Naive thymus-derived CD4-positive, alpha-beta T cell (primary cell): ENCODE data around the gene STK24. TPM values are rescaled to one million over a fixed set of nuclear protein-coding genes. Genes with fewer than 3 reads are reported as not detected.

Source experiments
- ATAC-seq: fragments of 150-1000 bp; cut with Tn5 transposase; 2 replicates; pipeline ENCODE4 v1.10.0; 2021; ENCODE audit warnings: mild to moderate bottlenecking, moderate library complexity
- CTCF ChIA-PET: fragments of 350-600 bp; sonication (Branson Sonifier 250); formaldehyde crosslinking; loops from one replicate; lab custom pipeline; 2021; ENCODE audit warnings: antibody characterized with exemption; lab: Charles Lee
- POLR2A ChIA-PET: fragments of 350-600 bp; sonication (Branson Sonifier 250); formaldehyde crosslinking; loops from one replicate; lab custom pipeline; 2021; ENCODE audit warnings: antibody characterized with exemption, inconsistent platforms; lab: Charles Lee
- DNase-seq, 9 donors: peaks; one replicate each; pipeline versions ENCODE4 v3.0.0 to v3.0.0-alpha.2; 2020 to 2022; ENCODE audit warnings: mixed read lengths in 1 of 9
- H3K27ac ChIP-seq: one replicate; pipeline ENCODE4 v1.7.0; 2013; ENCODE audit warnings: mild to moderate bottlenecking, low read depth, low read length, moderate library complexity
- H3K27me3 ChIP-seq, 2 donors: one replicate each; pipeline ENCODE4 v1.7.0; 2013; ENCODE audit warnings: low read length in 2 of 2, mild to moderate bottlenecking in 2 of 2, moderate library complexity in 2 of 2; ENCODE audit not compliant: control insufficient read depth in 2 of 2, insufficient read depth in 2 of 2
- H3K36me3 ChIP-seq, 3 experiments: 1 replicate in 2 of 3; 2 replicates in 1 of 3; pipeline ENCODE4 v1.7.0; 2013; ENCODE audit warnings: low read length in 3 of 3, mild to moderate bottlenecking in 3 of 3, moderate library complexity in 1 of 3; ENCODE audit not compliant: insufficient read depth in 3 of 3, control insufficient read depth in 2 of 3
- H3K4me1 ChIP-seq, 2 donors: one replicate each; pipeline ENCODE4 v1.7.0; 2013; ENCODE audit warnings: low read length in 2 of 2, mild to moderate bottlenecking in 2 of 2, moderate library complexity in 1 of 2; ENCODE audit not compliant: control insufficient read depth in 2 of 2, insufficient read depth in 2 of 2
- H3K4me3 ChIP-seq: 2 replicates; pipeline ENCODE4 v1.7.0; 2013; ENCODE audit warnings: mild to moderate bottlenecking, low read length
- H3K9me3 ChIP-seq, 3 experiments: 1 replicate in 2 of 3; 2 replicates in 1 of 3; pipeline ENCODE4 v1.7.0; 2013; ENCODE audit warnings: low read length in 3 of 3; ENCODE audit not compliant: control insufficient read depth in 2 of 3
- H3K27ac Mint-ChIP-seq, 9 donors: one replicate each; pipeline ENCODE4 v1.8.0; 2020 to 2022; ENCODE audit warnings: mixed read lengths in 9 of 9, mild to moderate bottlenecking in 8 of 9, moderate library complexity in 5 of 9, inconsistent platforms in 2 of 9
- H3K27me3 Mint-ChIP-seq, 5 donors: one replicate each; pipeline ENCODE4 v1.8.0; 2021 to 2022; ENCODE audit warnings: mixed read lengths in 5 of 5, mild to moderate bottlenecking in 1 of 5
- H3K36me3 Mint-ChIP-seq, 5 donors: one replicate each; pipeline ENCODE4 v1.8.0; 2020 to 2022; ENCODE audit warnings: mixed read lengths in 5 of 5, mild to moderate bottlenecking in 3 of 5, inconsistent platforms in 1 of 5
- H3K4me1 Mint-ChIP-seq, 7 donors: one replicate each; pipeline ENCODE4 v1.8.0; 2020 to 2022; ENCODE audit warnings: mixed read lengths in 7 of 7, mild to moderate bottlenecking in 3 of 7, inconsistent platforms in 1 of 7
- H3K4me3 Mint-ChIP-seq, 10 donors: one replicate each; pipeline ENCODE4 v1.8.0; 2020 to 2022; ENCODE audit warnings: mild to moderate bottlenecking in 10 of 10, mixed read lengths in 10 of 10, moderate library complexity in 6 of 10, inconsistent platforms in 2 of 10
- H3K9me3 Mint-ChIP-seq, 11 donors: one replicate each; pipeline ENCODE4 v1.8.0; 2020 to 2022; ENCODE audit warnings: mixed read lengths in 11 of 11, mild to moderate bottlenecking in 4 of 11, inconsistent platforms in 1 of 11, moderate library complexity in 1 of 11
- intact Hi-C, 2 donors: fragments of 100-400 bp; cut with micrococcal nuclease; formaldehyde crosslinking; loops; one replicate each; pipeline ENCODE4 v1.15.1; 2023
- polyA plus RNA-seq, 2 donors: library from polyadenylated mRNA; unstranded; fragments of 300-500 nt; fragmentation: Illumina TruSeq; gene quantifications; one replicate each; pipeline ENCODE4 v1.2.3, GENCODE V29; 2021
- total RNA-seq, 6 experiments: library from RNA in 5 of 6; stranded (reverse) in 5 of 6; gene quantifications; 1 replicate in 5 of 6; 2 replicates in 1 of 6; pipeline ENCODE4 v1.2.3 and lab custom pipeline; 2021 to 2026

The STK24 gene
- total and polyA plus RNA-seq, 7 experiments from 2014 or later: 29.8 to 148 (median 94.4) TPM

DNA sequence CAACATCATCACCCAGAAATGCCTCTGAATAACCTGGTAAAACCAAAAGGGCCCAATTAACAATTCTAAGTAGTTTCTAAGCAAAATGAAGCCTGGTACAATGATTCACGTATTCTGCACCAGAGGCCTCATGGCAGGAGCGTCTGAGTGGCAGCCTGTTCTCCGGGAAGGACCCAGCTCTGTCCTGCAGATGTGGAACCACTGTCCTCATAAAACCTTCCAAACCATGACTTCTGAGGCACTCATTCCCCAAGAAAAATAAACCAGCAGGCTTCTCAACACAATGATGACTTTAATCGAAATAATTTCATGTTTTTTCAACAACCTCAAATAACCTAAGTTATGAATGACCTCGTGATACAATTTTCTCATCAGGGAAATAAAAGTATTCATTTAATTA is 89.9 kb downstream of the STK24 start:
- POLR2A ChIA-PET: no interaction called here
- Histone ChIP-seq H3K9me3 (no peaks in the 10 kb centered on the region), H3K27ac (no peak overlapping the region), H3K27me3 (no peaks in the 10 kb centered on the region), H3K4me1 (peaks cover 26 to 36% of the 10 kb centered on the region in 2 donors), H3K36me3 (peaks cover 0 to under 1% (median 0%) of the 10 kb centered on the region in 3 experiments), H3K4me3 (no peak overlapping the region)
- Mint-ChIP-seq H3K27ac (peak overlapping the region in 6 of 9 donors; percentile 20 to 83 (median 60)), H3K4me3 (no peak overlapping the region), H3K9me3 (peaks cover 0 to 1% (median 0%) of the 10 kb centered on the region in 11 donors), H3K4me1 (peaks cover 71 to 96% (median 83%) of the 10 kb centered on the region in 7 donors), H3K36me3 (peaks cover 0 to 16% (median 2%) of the 10 kb centered on the region in 5 donors), H3K27me3 (no peaks in the 10 kb centered on the region)
- ATAC-seq (no peak), DNase-seq (no peak)
- intact Hi-C loops: no loop called here
- CTCF ChIA-PET: interaction anchor here (1.1 kb wide), 1 partner anchor 165 kb away, joined by 4 read pairs; no protein-coding TSS in a partner anchor

DNA sequence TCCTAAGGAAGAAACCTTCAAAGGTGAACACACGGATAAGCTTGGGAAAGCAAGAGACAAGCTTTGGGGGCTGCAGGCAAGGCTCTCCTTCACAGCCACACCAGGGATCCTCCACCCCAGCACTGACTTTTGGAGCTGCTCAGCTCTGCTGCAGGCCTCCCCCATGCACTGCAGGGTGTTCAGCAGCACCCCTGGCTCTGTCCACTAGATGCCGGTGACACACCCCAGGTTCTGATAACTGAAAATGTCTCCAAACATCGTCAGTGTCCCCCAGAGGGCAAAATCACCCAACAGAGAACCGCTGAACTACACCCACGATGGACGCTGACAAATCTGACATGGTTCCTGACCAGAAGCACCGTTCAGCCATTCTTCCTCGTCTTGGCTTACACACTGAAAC is 90.5 kb downstream of the STK24 start:
- DNase-seq: no peak
- H3K36me3 ChIP-seq: peaks cover 0 to 6% (median 0%) of the 10 kb centered on the region in 3 experiments
- ChIA-PET CTCF (interaction anchor here (1.1 kb wide), 1 partner anchor 166 kb away, joined by 4 read pairs; no protein-coding TSS in a partner anchor), POLR2A (no interaction called here)
- H3K4me1 Mint-ChIP-seq: peaks cover 67 to 96% (median 80%) of the 10 kb centered on the region in 7 donors
- peak overlapping the region in 7 of 9 donors; percentile 20 to 83 (median 51) for H3K27ac Mint-ChIP-seq
- H3K27me3 ChIP-seq: no peaks in the 10 kb centered on the region
- no peaks in the 10 kb centered on the region for H3K9me3 ChIP-seq
- H3K4me3 ChIP-seq: no peak overlapping the region
- ATAC-seq: no peak
- H3K36me3 Mint-ChIP-seq: peaks cover 0 to 20% (median 2%) of the 10 kb centered on the region in 5 donors
- intact Hi-C loops: no loop called here
- no peaks in the 10 kb centered on the region for H3K27me3 Mint-ChIP-seq
- H3K9me3 Mint-ChIP-seq: peaks cover 0 to 1% (median 0%) of the 10 kb centered on the region in 11 donors
- H3K4me3 Mint-ChIP-seq: peak overlapping the region in 1 of 10 donors; percentile 21
- H3K4me1 ChIP-seq: peaks cover 25 to 41% of the 10 kb centered on the region in 2 donors
- H3K27ac ChIP-seq: no peak overlapping the region

DNA sequence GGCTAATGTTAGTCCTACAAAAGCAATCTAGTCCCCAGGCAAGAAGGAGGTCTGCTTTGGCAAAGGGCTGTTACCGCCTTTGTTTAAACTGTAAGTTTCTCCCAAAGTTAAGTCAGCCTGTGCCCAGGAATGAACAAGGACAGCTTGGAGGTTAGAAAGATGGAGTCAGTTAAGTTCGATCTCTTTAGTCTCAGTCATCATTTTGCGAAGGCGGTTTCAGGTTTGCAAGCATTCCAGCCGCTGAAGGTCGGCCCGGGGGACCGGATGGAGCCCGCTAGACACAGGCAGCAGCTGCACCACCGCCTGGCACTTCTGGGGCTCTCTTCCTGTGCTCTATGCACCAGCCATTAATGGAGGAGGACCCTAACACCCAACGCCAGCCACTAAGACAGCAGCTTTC is 91.3 kb downstream of the STK24 start:
- peaks cover 65 to 95% (median 81%) of the 10 kb centered on the region in 7 donors for H3K4me1 Mint-ChIP-seq
- H3K4me3 Mint-ChIP-seq: peak overlapping the region in 5 of 10 donors; percentile 2 to 57 (median 16)
- intact Hi-C loops: no loop called here
- ATAC-seq: no peak
- H3K27ac ChIP-seq: no peak overlapping the region
- no peaks in the 10 kb centered on the region for H3K9me3 ChIP-seq
- no peaks in the 10 kb centered on the region for H3K27me3 ChIP-seq
- peaks cover 28 to 40% of the 10 kb centered on the region in 2 donors for H3K4me1 ChIP-seq
- ChIA-PET POLR2A (interaction anchor here (1.1 kb wide), 1 partner anchor 10 kb away, joined by 3 read pairs; no protein-coding TSS in a partner anchor), CTCF (interaction anchor here (0.9 to 1.0 kb wide), 2 partner anchors 166 to 168 kb away, joined by 3 to 5 read pairs; no protein-coding TSS in a partner anchor)
- no peak for DNase-seq
- peaks cover 0 to 1% (median 0%) of the 10 kb centered on the region in 11 donors for H3K9me3 Mint-ChIP-seq
- no peaks in the 10 kb centered on the region for H3K27me3 Mint-ChIP-seq
- H3K27ac Mint-ChIP-seq: peak overlapping the region in 7 of 9 donors; percentile 29 to 87 (median 50)
- H3K36me3 Mint-ChIP-seq: peaks cover 0 to 24% (median 7%) of the 10 kb centered on the region in 5 donors
- peaks cover 0 to 13% (median 0%) of the 10 kb centered on the region in 3 experiments for H3K36me3 ChIP-seq
- H3K4me3 ChIP-seq: no peak overlapping the region

- H3K4me3 ChIP-seq: no peak overlapping the region
- intact Hi-C loops: loop anchor here in 1 of 2 donors (1.0 kb wide), 1 partner anchor 8 kb away; no protein-coding TSS in a partner anchor
- POLR2A ChIA-PET: interaction anchor here (0.6 to 1.1 kb wide), 3 partner anchors 9 to 401 kb away, joined by 3 to 4 read pairs (median 3); no protein-coding TSS in a partner anchor
- ATAC-seq (peak; percentile 90), DNase-seq (peak in 1 of 9 donors; percentile 47)
- Mint-ChIP-seq H3K4me1 (peaks cover 62 to 90% (median 75%) of the 10 kb centered on the region in 7 donors), H3K9me3 (peaks cover 0 to 1% (median 0%) of the 10 kb centered on the region in 11 donors), H3K4me3 (peak overlapping the region in 7 of 10 donors; percentile 0 to 63 (median 14)), H3K27ac (peak overlapping the region; percentile 29 to 87 (median 74)), H3K27me3 (no peaks in the 10 kb centered on the region), H3K36me3 (peaks cover 0 to 22% (median 5%) of the 10 kb centered on the region in 5 donors)
- peaks cover 0 to 13% (median 0%) of the 10 kb centered on the region in 3 experiments for H3K36me3 ChIP-seq
- H3K4me1 ChIP-seq: peaks cover 23 to 35% of the 10 kb centered on the region in 2 donors
- no peaks in the 10 kb centered on the region for H3K9me3 ChIP-seq
- no peaks in the 10 kb centered on the region for H3K27me3 ChIP-seq
- CTCF ChIA-PET: interaction anchor here (0.9 to 1.0 kb wide), 2 partner anchors 167 to 169 kb away, joined by 3 to 5 read pairs; no protein-coding TSS in a partner anchor
- no peak overlapping the region for H3K27ac ChIP-seq
Measured at GRCh38 chr13:98484289-98485219, 92.4 kb downstream of the STK24 start.

- ChIA-PET CTCF (interaction anchor here (1.2 kb wide), 1 partner anchor 12 kb away, joined by 3 read pairs; no protein-coding TSS in a partner anchor), POLR2A (interaction anchor here (0.6 kb wide), 1 partner anchor 402 kb away, joined by 4 read pairs; no protein-coding TSS in a partner anchor)
- Histone ChIP-seq H3K27ac (no peak overlapping the region), H3K27me3 (no peaks in the 10 kb centered on the region), H3K9me3 (no peaks in the 10 kb centered on the region), H3K4me3 (no peak overlapping the region), H3K36me3 (peaks cover 0 to 13% (median 0%) of the 10 kb centered on the region in 3 experiments), H3K4me1 (peaks cover 22 to 31% of the 10 kb centered on the region in 2 donors)
- peak overlapping the region in 6 of 9 donors; percentile 18 to 87 (median 76) for H3K27ac Mint-ChIP-seq
- DNase-seq: peak in 1 of 9 donors; percentile 9
- no peaks in the 10 kb centered on the region for H3K27me3 Mint-ChIP-seq
- ATAC-seq: no peak
- peak overlapping the region in 1 of 10 donors; percentile 8 for H3K4me3 Mint-ChIP-seq
- peaks cover 62 to 90% (median 75%) of the 10 kb centered on the region in 7 donors for H3K4me1 Mint-ChIP-seq
- intact Hi-C loops: loop anchor here in 1 of 2 donors (1.0 kb wide), 1 partner anchor 7 kb away; no protein-coding TSS in a partner anchor
- H3K36me3 Mint-ChIP-seq: peaks cover 0 to 19% (median 5%) of the 10 kb centered on the region in 5 donors
- peaks cover 0 to 1% (median 0%) of the 10 kb centered on the region in 11 donors for H3K9me3 Mint-ChIP-seq
Measured at GRCh38 chr13:98483601-98484288, 93.2 kb downstream of the STK24 start.
